OCI-LY1 (cell line): Measurements from ENCODE around the gene ST14.
"Not testable (repeated sequence)": the region's sequence is repeated elsewhere in the genome, so short reads cannot be mapped to it uniquely, and the experiment has no call there.

Experiments
- H2AFZ ChIP-seq: fragments of 200-600 bp; sonication (generic), shearing (Covaris generic); 2 replicates; pipeline ENCODE4 v1.6.0; 2014; ENCODE audit warnings: antibody characterized with exemption, mild to moderate bottlenecking, low read length
- H3F3A ChIP-seq: fragments of 200-600 bp; sonication (generic), shearing (Covaris generic); 2 replicates; pipeline ENCODE4 v1.6.0; 2014; ENCODE audit warnings: mild to moderate bottlenecking, antibody characterized with exemption, low read length, moderate library complexity; ENCODE audit not compliant: insufficient read depth
- H3K27ac ChIP-seq: fragments of 200-600 bp; sonication (generic); 2 replicates; pipeline ENCODE4 v1.5.1; 2014; ENCODE audit warnings: low read length, mixed run types, mild to moderate bottlenecking, low read depth; ENCODE audit not compliant: poor library complexity, severe bottlenecking
- H3K27me3 ChIP-seq: fragments of 200-600 bp; sonication (generic); 2 replicates; pipeline ENCODE4 v1.6.0; 2014; ENCODE audit warnings: antibody characterized with exemption, mild to moderate bottlenecking, low read length, moderate library complexity; ENCODE audit not compliant: insufficient read depth
- H3K36me3 ChIP-seq: fragments of 200-600 bp; sonication (generic); 2 replicates; pipeline ENCODE4 v1.6.1; 2014; ENCODE audit warnings: mild to moderate bottlenecking, antibody characterized with exemption, low read length, moderate library complexity, mixed read lengths; ENCODE audit not compliant: insufficient read depth
- H3K4me1 ChIP-seq: fragments of 200-600 bp; sonication (generic); 2 replicates; pipeline ENCODE4 v1.5.1; 2014; ENCODE audit warnings: mild to moderate bottlenecking, low read length, moderate library complexity; ENCODE audit not compliant: insufficient read depth, severe bottlenecking
- H3K4me2 ChIP-seq: fragments of 200-600 bp; sonication (generic), shearing (Covaris generic); 2 replicates; pipeline ENCODE4 v1.6.1; 2014; ENCODE audit warnings: low read length
- H3K4me3 ChIP-seq: fragments of 200-600 bp; sonication (generic); 2 replicates; pipeline ENCODE4 v1.5.1; 2014; ENCODE audit warnings: low read length, low read depth, mild to moderate bottlenecking, mixed read lengths; ENCODE audit not compliant: poor library complexity, severe bottlenecking
- H3K79me2 ChIP-seq: fragments of 200-600 bp; shearing (Covaris generic); 2 replicates; pipeline ENCODE4 v1.6.1; 2016; ENCODE audit warnings: mixed run types, low read length, mixed read lengths; ENCODE audit not compliant: insufficient read depth
- H3K9ac ChIP-seq: fragments of 200-600 bp; sonication (generic), shearing (Covaris generic); 2 replicates; pipeline ENCODE4 v1.6.1; 2014; ENCODE audit warnings: mild to moderate bottlenecking, low read length, mixed read lengths
- H3K9me2 ChIP-seq: fragments of 200-600 bp; sonication (generic), shearing (Covaris generic); 2 replicates; pipeline ENCODE4 v1.6.1; 2014; ENCODE audit warnings: low read depth, mild to moderate bottlenecking, low read length, mixed read lengths
- H3K9me3 ChIP-seq: fragments of 200-600 bp; shearing (Covaris generic); 2 replicates; pipeline ENCODE4 v1.6.1; 2014; ENCODE audit warnings: low read length, mixed read lengths
- H4K20me1 ChIP-seq: fragments of 200-600 bp; sonication (generic), shearing (Covaris generic); 2 replicates; pipeline ENCODE4 v1.6.0; 2016; ENCODE audit warnings: mild to moderate bottlenecking, low read length; ENCODE audit not compliant: insufficient read depth
- CTCF ChIP-seq: fragments of 200-600 bp; sonication (generic), shearing (Covaris generic); IDR thresholded peaks from 2 replicates; pipeline ENCODE4 v1.5.1; 2017; ENCODE audit warnings: mild to moderate bottlenecking, antibody characterized with exemption, low read length, moderate library complexity, mixed read lengths
- EZH2 ChIP-seq: fragments of 200-600 bp; sonication (generic), shearing (Covaris generic); IDR thresholded peaks from 2 replicates; pipeline ENCODE4 v1.8.0; 2017; ENCODE audit warnings: borderline replicate concordance, mixed run types, mild to moderate bottlenecking, antibody characterized with exemption, low read length, moderate library complexity, mixed read lengths

Gene ST14

GRCh38 chr11:130190371-130190881, 30.8 kb downstream of the ST14 start:
- H3K36me3 ChIP-seq = peaks cover 74% of the 10 kb centered on the region

DNA sequence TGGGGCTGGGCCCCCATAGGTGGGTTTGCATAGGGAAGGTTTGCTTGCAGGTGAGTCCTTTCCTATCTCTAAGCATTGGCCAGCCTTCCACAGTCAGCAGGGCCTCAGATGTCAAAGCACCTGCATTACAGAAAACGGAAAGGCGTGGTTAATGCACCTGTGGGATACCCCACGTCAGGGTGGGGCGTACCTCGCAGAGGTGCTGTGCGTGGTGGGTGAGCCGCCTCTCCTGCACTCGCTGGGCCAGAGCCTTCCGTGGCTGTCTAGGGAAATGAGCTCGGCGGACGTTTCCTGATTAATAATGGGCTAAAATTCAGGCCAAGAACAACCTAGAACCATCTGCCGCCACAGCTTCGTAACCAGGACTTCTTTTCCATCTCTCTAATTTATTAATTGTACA, 32.3 kb downstream of the ST14 start:
- no peak overlapping the region for H3K9ac ChIP-seq
- no peak overlapping the region for H3K4me3 ChIP-seq
- H3K9me3 ChIP-seq = no peaks in the 10 kb centered on the region
- TF ChIP-seq CTCF (no peak), EZH2 (no peak)
- H3K9me2 ChIP-seq = no peaks in the 10 kb centered on the region
- peaks cover 31% of the 10 kb centered on the region for H3K4me1 ChIP-seq
- no peak overlapping the region for H2AFZ ChIP-seq
- no peak overlapping the region for H3K4me2 ChIP-seq
- H3K27ac ChIP-seq = no peak overlapping the region
- no peaks in the 10 kb centered on the region for H4K20me1 ChIP-seq
- H3F3A ChIP-seq = no peaks in the 10 kb centered on the region
- peaks cover 13% of the 10 kb centered on the region for H3K79me2 ChIP-seq
- H3K36me3 ChIP-seq = peaks cover 86% of the 10 kb centered on the region
- H3K27me3 ChIP-seq = no peaks in the 10 kb centered on the region

More at GRCh38 chr11:130190371-130190881, 30.8 kb downstream of the ST14 start:
- Histone ChIP-seq H3K79me2 (peaks cover 28% of the 10 kb centered on the region), H3K4me2 (no peak overlapping the region), H3K4me1 (peaks cover 46% of the 10 kb centered on the region), H3K9ac (no peak overlapping the region), H4K20me1 (no peaks in the 10 kb centered on the region), H3F3A (no peaks in the 10 kb centered on the region), H3K27me3 (no peaks in the 10 kb centered on the region), H3K4me3 (no peak overlapping the region), H3K27ac (peak overlapping the region; percentile 89), H2AFZ (no peak overlapping the region), H3K9me3 (no peaks in the 10 kb centered on the region), H3K9me2 (no peaks in the 10 kb centered on the region)
- TF ChIP-seq EZH2 = no peak
- no peak for TF ChIP-seq CTCF

DNA sequence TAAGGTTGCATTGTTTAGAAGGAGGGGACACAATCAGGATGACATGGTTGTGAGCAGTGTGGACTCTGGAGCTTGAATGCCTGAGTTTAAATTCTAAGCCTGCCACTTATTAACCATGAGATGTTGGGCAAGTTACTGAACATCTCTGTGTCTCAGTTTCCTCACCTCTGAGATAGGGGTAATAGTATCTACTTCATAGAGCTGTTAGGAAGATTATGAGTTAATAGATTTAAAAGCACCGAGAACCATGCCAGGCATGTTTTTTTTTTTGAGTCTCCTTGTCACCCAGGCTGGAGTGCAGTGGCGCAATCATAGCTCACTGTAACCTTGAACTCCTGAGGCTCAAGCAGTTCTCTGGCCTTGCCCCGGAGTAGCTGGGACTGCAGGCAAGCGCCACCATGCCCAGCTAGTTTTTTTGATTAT, 33.3 kb downstream of the ST14 start:
- Histone ChIP-seq H2AFZ (no peak overlapping the region), H3K4me3 (no peak overlapping the region), H3K4me1 (peaks cover 21% of the 10 kb centered on the region), H4K20me1 (no peaks in the 10 kb centered on the region), H3K9ac (no peak overlapping the region), H3K4me2 (no peak overlapping the region), H3K27ac (no peak overlapping the region), H3K9me3 (no peaks in the 10 kb centered on the region), H3K79me2 (peaks cover 4% of the 10 kb centered on the region; the same call in 1 of the 2 replicates), H3K36me3 (peaks cover 91% of the 10 kb centered on the region), H3F3A (no peaks in the 10 kb centered on the region), H3K27me3 (no peaks in the 10 kb centered on the region), H3K9me2 (no peaks in the 10 kb centered on the region)
- no peak for TF ChIP-seq CTCF

GRCh38 chr11:130193551-130193950, 34.0 kb downstream of the ST14 start:
- not testable (repeated sequence) for H3K9me2 ChIP-seq, H3K27ac ChIP-seq, H3K9me3 ChIP-seq, H3K4me3 ChIP-seq, H3K27me3 ChIP-seq, H3K9ac ChIP-seq, H3K4me2 ChIP-seq, H3K79me2 ChIP-seq, H3F3A ChIP-seq, H2AFZ ChIP-seq, H4K20me1 ChIP-seq
- peaks cover 91% of the 10 kb centered on the region for H3K36me3 ChIP-seq
- peaks cover 14% of the 10 kb centered on the region for H3K4me1 ChIP-seq
